GM18873 (cell line): Measurements from ENCODE around the gene DBN1.

ENCODE experiments used
- ATAC-seq: cut with Tn5 transposase; IDR thresholded peaks from one replicate; pipeline ENCODE4 v1.9.1; 2021; ENCODE audit warnings: mild to moderate bottlenecking, moderate library complexity, moderate number of reproducible peaks; ENCODE audit not compliant: unreplicated experiment, low FRiP score

Gene DBN1

DNA sequence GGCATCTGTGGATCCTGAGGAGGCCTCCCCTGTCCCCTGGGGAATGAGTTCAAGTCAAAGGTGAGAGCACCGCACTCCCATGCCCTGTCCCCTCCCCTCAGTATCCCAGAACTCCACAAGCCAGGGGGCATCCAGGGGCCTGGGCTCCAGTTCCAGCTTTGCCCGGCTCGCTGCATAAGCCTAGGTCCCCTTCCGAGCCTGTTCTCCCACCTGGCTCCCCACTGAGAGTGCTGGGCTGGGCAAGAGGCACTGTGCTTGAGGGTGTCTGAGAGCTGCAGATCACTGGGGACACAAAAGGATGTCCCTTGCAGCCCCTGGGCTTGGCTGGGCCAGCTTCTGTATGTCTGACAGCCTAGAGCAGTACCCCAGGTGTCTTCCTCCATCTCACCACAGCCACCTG, 31.6 kb upstream of the DBN1 start:
- no peak for ATAC-seq

DNA sequence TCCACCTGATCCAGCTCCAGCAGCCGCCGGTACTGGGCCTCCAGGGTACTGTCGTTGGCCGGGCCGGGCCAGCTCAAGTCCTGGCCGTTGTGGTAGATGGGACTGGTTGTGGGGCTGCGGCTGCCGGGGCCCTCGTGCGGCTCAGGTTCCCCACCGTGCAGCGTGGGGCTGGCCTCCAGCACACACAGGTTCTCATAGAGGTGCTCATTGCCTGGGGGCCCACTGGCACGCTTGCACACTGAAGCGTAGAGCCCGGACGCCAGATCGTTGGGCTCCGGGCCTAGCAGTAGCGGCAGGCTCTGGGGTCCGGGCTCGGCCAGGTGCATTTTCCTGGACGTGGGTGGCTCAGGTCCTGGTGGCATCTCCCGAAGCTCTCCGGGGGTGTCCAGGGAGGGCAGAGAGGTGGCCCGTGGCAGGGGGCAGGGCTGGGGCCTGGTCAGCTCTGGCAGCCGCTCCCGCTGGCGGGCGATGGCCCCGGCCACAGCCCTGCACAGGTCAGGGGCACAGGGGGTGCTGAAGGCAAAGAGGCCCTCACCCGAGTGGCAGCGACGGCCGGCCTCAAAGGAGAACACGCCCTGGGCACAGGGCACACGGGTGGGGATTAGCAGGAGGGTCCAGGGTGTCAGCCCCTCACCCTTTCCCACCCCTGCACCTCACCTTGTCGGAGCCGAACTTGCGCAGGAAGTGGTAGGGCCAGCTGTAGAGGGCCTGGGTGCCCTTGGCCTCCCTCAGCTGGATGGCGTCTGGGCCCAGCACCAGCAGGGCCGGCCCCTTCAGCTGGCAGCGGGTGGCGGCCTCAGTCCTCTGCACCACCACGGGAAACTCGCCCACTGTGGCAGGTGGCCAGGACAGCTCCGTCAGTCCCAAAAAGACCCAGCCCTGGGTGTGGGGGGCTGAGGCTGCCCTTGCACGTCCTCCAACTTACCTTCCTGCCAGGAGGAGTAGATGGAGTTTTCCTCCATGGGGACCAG, 30.9 kb upstream of the DBN1 start:
- no peak for ATAC-seq

DNA sequence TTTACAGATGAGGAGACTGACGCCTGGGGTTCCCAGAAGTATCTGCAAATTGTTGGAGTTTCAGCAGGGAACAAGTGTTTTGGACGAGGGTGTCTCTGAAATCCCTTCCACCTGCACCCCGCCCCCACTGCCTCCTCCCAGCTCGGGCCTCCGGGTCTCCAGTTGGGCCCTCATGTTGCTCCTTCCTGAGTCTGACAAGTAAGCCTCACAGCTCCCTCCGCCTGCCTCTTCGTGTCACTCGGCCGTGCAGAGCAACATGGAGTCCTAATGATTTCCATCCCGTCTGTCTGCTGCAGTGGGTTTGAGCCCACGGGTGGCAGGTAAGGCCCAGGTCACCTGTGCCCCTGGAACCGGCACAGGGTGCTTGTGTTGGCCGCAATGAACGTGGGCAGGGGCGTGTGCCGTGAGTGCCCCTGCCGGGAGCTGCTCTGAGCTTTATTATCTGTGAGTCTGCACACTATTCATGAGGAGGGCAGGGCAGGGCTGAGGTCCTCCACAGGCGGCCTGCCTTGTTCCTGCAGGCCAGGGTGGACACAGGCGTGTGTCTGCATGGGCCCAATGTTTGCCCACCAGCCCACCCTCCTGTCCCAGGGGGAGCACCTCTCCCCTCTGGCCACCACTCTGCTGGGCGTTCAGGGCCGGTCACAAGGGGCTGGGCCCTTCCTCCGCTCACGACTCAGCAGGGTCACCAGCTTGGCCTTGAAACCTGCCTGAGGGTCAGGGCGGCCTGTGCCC, 30.1 kb upstream of the DBN1 start:
- no peak for ATAC-seq

DNA sequence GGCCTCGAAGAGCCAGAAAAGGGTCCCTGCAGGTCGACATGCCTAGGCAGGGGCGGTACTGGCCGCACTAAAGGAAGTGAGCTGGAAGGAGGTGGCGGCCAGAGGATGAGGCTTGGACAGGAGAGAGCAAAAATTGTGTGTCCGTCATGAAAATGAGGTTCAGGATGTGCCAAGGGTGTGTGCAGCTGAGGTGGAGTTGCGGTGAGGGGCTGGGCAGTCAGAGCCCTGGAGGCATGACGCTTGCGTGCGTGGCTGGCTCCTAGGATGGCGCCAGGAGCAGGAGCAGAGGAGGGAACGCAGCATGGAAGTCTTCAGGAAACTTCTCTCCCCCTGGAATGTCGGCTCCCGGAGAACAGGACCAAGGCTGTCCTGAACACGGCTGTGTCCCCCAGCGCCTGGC, 29.5 kb upstream of the DBN1 start:
- ATAC-seq, result no peak

DNA sequence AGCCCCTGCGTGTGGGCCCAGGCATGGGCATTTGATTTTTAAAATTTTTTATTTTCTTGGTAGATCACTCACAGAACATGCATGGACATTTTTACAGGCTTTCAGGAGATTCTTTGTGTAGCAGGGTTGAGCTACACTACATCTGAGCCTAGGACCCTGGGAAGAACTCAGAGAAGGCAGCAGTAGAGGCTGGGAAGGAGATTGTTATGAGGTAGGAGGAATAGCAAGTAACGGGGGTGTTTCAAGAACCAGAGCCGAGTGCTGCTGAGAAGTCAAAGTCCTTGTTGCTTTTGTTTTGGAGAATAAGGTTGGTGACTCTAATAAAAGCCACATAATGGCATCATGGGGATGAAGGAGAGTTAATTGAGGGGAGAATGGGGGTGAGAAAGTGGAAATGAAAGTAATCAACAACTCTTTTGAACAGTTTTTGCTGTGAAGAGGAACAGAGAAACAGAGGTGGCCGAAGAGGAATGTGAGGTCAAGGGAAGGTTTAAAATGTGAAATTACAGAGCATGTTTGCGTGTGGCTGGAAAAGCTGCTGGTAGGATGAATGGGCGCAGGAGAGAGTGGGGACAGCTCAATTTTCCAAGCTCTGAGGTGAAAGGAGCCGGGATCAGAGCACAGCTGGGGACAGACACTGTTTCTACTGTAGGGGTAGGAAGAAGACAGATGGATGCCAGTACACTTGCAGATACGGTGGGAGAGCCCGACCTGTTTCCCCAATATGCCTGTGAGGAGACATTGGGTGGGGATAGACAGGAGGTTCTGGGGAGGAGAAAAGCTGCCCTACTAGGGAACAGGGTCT, 28.6 kb upstream of the DBN1 start:
- ATAC-seq, result no peak

DNA sequence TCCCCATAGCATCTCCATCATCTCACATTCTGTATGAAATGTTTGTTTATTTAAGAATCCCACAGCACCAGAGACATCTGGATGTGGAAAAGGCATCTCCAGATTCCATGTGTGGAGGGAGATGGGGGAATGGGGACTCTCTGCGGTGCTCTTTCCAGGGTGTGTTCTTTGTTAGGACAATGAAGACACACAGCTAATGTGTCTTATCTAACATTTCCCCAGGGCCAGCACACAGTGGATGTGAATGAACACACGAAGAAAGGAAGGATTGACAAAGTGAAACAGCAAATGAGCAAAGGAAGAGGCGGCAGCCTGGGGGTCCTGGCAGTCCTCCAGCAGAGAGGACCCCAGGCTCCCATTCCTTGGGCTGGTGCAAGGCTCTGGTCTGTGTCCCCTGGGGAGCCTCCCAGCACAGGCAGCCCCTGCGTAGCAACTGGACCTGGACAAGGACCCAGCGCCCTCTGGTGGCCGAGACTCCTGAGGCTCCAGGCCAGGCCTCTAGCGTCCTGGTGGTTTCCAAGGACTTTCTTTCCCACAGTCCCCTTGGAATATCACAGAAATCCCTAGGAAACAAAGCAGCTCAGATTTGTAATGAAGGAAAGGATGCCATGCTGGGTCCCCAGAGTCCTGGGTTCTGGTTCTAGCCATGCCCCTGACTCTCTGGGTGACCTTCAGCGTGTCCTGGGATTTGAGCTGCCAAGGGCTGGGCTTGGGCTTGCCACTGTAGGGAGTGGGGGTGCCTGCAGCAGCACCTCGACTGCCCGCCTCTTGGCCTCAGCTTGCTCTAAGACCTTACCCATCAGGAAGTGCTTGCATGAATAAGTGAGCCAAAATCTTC, 27.5 kb upstream of the DBN1 start:
- no peak for ATAC-seq

DNA sequence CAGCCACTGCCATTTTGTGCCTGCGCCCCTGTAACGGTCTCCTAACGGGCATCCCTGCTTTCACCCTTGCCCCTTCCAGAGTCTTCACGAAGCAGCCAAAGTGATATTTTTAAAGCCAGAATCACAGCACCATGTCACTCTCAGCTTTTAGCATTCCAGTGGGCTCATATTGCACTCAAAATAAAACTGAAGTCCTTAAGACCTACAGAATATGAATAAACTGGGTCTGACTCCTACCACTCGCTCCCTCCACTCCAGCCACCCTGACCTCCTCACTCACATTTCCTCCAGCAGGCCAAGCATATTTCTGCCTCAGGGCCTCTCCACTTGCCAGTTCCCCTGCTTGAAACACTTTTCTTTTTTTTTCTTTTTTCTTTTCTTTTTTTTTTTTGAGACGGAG, 26.4 kb upstream of the DBN1 start:
- ATAC-seq, result no peak

DNA sequence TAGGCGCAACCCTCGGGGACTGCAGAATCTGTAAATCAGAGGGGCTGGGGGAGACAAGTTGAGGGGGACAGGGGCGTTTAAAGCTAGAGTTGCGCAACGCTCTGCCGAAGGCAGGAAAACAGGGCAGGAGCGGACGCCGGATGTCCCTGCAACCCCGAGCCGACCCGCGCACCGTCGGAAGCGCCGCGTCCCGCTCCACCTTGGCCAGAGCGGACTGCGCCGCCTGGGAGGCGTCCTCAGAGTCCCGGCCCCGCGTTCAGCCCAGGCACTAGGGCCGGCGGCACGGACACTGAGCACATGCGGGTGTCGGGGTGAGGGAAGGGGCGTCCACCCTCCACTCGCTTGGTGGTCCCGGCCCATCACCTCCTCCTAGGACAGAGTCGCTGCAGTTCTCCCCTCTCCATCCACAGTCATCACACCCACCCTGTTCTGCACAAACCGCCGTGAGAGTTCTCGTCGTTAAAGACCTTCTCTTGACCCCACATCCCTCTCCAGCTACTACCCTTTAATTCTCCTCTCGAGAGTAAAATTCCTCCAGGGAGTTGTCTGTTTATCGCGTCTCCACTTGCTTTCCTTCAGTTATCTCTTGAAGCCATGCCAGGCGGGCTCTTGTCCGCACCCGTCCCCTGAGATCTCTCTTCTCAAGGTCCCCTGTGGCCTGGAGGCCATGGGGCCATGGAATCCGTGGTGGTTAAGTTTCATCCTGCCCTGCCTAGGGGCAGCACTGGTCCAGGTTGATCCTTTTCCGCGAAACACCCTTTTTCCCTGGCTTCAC, 24.8 kb upstream of the DBN1 start:
- ATAC-seq, result no peak

DNA sequence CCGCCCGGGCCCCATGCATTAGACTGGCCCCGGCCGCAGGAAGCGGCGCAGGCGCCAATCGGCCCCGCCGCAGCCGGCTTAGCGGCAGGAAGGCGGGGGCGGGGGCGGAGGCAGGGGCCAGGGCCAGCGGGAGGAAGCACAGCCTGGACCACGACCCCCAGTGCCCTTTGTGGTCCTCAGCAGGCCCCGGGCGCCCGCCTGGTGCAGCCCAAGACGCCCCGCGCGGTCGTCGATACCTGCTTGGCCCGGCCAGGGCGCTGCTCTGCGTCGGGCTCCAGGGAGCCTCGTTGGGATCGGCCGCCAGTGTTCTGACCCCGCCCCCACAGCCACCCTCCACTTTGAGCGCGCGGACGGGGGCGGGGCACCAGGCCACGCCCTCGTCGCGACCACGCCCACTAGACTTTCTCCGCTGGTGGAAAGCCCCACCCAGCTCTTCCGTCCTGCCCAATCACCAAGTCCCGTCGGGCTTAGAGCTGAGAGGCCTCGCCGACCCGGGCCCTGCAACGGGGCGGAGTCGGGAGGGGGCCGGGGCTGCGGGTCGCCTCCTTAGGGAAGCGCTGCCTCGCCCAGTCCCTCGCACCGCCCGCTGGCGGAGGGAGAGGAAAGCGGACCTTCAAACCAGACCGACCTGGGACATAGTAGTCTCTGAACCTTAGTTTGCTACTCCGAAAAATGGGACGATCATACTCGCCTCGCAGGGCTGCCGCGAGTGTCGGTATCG, 24.0 kb upstream of the DBN1 start, which contains the start of gene PDLIM7:
TSS of gene PDLIM7 (minus strand) at position 313 of the 721 bp plus-strand sequence. CDS start 1,092 bp downstream, outside the sequence.
- ATAC-seq, result peak; percentile 62

DNA sequence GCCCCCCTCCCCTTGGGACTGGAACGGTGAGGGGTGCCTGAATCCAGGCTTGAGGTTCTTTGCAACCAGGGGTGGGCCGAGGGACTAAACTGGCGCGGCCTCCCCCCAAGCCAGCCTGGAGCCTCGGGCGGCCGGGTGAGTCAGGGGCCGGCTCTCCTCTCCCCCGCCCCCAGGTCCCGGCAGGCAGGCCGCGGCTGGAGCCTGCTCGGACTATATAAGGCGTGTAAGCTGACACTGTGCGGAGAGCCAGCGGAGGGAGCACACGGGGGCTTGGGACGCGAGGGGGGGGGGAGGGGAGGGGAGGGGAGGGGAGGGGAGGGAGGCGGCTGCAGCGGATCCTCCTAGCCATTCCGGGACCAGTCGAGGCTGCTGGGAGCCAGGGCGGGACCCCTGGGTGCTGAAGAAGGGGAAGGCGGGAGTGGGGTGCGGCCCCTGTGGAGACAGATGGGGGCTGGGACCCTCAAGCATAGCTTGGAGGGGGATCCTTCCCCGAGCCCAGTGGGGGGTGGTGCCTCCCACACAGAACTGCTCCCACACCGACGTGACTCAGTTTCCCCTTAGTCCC, 23.4 kb upstream of the DBN1 start:
- no peak for ATAC-seq

DNA sequence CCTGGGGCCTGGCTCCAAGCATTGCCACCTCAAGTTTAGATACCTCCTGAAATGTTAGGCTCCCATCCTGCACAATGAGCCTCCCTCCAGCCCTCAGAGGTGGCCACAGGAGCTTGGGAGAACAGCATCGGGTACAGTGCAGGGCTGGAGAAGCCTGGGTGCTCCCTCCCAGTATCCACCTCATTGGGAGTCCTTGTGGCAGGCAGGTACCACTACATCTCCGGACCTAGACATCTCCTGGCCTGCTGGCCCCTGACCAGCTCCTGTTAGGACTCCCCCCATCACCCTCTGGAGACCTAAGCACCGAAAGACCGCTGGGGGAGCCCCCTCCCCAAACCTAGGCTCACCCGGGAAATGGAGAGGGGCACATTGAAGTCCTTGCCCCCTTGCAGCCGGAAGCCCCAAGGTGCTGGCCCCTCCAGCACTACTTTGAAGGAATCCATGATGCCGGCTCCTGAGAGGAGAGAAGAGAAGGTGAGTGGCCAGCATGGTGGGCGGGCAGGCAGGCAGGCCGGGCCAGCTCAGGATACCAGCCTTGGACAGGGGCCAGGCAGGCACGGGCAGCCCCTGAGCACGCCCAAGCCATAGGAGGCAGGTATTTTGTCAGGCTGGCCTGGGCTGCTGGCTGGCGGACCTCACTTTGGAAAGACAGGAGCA, 22.8 kb upstream of the DBN1 start:
- ATAC-seq, result no peak

DNA sequence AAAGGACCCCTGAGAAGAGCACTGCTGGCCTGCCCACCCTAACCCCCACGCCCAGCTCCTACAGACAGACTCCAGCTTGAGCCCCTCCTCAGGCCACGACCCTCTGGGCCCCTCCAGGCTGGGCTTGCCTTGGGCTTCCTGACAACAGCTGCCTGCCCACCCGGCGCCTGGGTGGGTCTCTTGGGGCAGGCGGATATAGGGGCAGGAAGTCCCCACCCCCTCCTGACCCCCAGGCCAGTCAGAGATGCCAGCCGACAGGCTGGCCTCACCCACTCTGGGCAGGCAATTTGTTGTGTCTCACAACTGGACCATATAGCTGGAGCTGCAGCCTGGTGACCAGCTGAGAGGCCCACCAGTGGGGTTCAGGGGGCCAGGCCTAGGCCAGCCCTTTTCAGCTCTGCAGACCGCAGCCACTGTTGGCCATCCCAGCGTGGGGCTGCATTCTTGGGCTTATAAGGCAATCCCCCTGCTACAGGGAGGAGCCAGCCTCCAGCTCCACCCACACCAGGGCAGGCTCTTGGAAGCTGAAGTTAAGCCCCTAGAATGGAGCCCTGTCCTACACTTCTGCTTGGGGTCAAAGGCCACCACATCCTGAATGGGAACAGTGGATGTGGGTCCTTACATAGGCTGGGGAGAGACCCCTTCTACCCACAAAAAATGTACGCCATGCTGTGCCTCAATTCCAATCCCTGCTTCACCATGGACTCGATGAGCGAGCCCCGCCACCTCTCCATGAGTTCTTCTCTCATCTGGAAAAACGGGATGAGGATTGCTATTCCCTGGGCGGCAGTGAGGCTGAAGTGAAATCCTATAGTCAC, 22.0 kb upstream of the DBN1 start:
- no peak for ATAC-seq

DNA sequence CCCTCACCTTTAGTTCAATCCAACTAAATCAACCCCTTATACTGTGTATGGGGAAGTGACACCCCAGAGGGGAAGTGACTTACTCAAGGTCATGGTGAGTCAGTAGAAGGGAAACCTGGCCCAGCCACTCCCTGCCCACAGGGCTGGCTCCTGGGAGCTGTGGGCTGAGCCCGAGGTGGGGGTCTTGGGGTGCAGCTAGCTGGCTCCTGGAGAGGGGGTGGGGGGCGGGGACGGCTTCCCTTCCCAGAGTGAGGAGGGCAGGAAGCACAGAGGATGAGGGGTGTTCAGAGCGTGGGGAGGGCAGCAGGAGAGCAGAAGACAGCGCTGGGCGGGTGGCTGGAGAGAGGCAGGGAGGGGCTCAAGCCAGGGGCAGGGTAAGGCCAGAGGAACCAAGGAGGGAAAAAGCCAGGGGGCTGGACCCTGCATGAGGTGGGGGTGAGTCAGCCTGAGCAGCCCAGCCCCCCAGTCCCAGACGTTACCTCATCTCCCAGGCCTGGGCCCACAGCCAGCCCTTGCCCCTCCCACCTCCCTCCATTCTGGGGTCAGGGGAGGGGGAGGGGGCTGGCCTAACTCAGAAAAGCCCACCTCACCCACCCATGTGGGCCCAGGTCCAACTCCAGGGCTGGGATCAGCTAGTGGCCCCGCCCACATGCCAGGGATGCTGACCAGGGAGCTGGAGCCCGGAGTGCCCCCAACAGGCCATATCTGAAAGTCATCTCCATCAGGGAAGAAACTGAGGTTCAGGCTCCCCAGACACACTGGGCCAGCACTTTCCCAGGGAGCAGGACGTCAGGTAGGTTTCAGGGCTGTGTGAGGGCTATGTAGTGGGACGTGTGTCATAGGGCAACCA, 21.1 kb upstream of the DBN1 start:
- no peak for ATAC-seq

DNA sequence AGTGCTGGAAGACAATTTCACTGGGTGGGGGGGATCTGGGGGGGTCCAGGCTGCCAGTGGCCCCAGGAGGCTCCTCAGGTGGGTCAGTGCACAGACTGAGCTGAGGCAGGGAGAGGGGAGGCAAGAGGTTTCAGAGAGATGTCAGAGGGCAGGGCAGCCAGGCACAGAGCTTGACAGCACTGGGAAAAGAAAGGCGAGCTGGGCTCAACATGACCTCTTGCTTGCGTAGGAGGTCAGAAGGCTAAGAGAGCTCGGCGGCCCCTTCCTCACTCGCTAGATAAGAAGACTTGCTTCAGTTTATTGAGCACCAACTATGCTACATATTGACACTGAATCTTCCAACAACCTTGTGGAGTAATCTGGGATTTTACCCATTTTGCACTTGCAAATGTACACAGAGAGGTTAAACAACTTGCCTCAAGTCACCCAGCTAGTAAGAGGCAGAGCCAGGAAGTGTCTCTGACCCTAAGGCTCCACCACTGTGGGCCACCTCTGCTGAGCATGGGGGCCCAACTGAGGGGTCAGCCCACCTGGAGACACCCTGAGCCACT, 20.4 kb upstream of the DBN1 start:
- ATAC-seq, result no peak

DNA sequence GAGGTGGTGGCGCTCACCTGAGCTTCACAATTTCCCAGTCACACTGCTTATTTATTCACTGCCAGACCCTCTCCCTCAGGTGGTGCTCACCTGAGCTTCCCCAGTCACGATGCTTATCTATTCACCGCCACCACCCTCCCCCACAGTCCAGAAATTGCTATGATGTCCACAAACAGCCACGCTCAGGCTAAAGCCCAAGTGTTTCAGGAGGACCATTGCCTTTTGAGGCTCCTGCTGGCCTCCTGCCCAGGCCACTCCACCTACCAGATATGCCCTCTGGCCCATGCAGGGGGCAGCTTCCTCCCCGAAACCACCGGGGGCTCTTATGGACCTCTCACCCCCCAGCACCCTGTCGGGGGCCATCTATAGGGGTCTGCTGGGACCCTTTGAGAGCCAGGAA, 19.4 kb upstream of the DBN1 start:
- no peak for ATAC-seq
